ENCODE results near the gene DGKH.
A peak's percentile ranks its signal among the peaks of the same experiment; 100 is the strongest.
"Not testable (repeated sequence)": the region's sequence is repeated elsewhere in the genome, so short reads cannot be mapped to it uniquely, and the experiment has no call there.

Gene DGKH

DNA sequence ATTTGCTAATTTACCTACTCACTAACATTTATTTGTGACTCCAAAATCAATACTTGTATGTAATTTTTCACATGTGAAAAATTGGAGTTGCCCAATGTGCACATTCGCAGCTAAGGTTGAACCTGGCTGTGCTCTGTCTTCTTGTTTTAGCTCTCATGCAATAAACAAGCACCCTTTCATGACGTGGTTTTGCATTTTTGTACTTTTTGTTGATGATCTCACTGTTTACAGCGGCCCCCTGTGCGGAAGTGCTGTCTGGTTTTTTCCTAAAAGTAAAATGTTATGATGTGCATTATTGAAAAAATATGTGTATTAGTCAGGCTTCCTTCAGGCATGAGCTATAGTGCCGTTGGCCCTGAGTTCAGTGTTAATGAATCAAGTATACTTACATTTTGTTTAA is 18.1 kb downstream of the DGKH start:
- peaks cover 4% of the 10 kb centered on the region for H3K36me3 ChIP-seq (replicated peaks)
- peak; percentile 95 for DNase-seq

DNA sequence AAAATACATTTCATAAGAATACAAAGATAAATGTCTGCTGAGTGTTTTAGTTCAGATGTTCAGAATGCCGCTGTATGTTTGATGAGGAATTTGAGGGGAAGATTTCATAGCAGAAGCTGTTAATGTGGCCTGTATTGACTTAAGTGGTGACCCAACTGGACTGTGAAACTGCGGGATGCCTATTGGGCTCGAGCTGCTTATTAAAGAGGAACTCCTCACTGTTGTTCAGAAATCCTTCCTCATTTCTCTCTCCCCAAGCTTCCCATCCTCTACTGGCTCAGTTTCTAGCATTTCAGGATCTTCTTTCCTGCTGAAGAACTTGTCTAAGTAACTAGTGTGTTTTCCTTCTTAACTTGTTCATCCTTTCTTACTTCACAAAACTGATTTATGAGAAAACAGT is 20.4 kb downstream of the DGKH start:
- in situ Hi-C loops (cut with HindIII; ENCODE audit: low pct_ligation_motif_present, low sequenced_read_pairs), result no loop called here
- peaks cover 4% of the 10 kb centered on the region for H3K36me3 ChIP-seq (replicated peaks)

More for the DNA sequence above, 18.1 kb downstream of the DGKH start:
- Histone ChIP-seq H3K27me3 (replicated peaks) (no peaks in the 10 kb centered on the region), H3K27ac (peak overlapping the region; percentile 92), H3K4me3 (ENCODE audit: low read depth, low read length) (no peak overlapping the region)
- in situ Hi-C loops (cut with HindIII; ENCODE audit: low pct_ligation_motif_present, low sequenced_read_pairs), result no loop called here
- TF ChIP-seq, protein P1, sequence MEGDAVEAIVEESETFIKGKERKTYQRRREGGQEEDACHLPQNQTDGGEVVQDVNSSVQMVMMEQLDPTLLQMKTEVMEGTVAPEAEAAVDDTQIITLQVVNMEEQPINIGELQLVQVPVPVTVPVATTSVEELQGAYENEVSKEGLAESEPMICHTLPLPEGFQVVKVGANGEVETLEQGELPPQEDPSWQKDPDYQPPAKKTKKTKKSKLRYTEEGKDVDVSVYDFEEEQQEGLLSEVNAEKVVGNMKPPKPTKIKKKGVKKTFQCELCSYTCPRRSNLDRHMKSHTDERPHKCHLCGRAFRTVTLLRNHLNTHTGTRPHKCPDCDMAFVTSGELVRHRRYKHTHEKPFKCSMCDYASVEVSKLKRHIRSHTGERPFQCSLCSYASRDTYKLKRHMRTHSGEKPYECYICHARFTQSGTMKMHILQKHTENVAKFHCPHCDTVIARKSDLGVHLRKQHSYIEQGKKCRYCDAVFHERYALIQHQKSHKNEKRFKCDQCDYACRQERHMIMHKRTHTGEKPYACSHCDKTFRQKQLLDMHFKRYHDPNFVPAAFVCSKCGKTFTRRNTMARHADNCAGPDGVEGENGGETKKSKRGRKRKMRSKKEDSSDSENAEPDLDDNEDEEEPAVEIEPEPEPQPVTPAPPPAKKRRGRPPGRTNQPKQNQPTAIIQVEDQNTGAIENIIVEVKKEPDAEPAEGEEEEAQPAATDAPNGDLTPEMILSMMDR (IDR thresholded peaks at IDR 0.05; ENCODE audit: low read depth, low read length, missing control alignments), result no peak

DNA sequence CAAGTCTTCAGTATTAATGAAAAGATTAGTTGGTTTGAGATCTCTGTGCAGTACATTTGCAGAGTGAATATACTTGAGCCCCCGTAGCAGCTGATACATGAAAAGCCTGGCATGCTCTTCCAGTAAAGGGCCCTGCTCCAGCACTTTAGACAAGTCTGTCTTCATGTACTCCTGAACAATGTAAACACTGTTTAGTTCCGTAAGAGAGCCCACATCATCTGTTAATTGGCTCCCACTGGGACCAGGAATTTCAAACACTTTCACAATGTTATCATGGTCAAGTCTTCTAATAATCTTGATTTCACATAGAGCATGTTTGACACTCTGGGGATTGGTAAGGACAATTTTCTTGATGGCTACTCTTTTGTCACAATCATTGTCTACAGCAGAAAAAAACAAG is 22.2 kb downstream of the DGKH start:
- H3K4me3 ChIP-seq (ENCODE audit: low read depth, low read length); in situ Hi-C loops (cut with HindIII; ENCODE audit: low pct_ligation_motif_present, low sequenced_read_pairs); H3K27ac ChIP-seq; H3K27me3 ChIP-seq (replicated peaks); DNase-seq; H3K36me3 ChIP-seq (replicated peaks): not testable (repeated sequence)

More for the DNA sequence above, 20.4 kb downstream of the DGKH start:
- TF ChIP-seq, protein P1 (IDR thresholded peaks at IDR 0.05; ENCODE audit: low read depth, low read length, missing control alignments), result no peak
- Histone ChIP-seq H3K27ac (peak overlapping the region; percentile 7), H3K27me3 (replicated peaks) (no peaks in the 10 kb centered on the region), H3K4me3 (ENCODE audit: low read depth, low read length) (no peak overlapping the region)
- no peak for DNase-seq

DNA sequence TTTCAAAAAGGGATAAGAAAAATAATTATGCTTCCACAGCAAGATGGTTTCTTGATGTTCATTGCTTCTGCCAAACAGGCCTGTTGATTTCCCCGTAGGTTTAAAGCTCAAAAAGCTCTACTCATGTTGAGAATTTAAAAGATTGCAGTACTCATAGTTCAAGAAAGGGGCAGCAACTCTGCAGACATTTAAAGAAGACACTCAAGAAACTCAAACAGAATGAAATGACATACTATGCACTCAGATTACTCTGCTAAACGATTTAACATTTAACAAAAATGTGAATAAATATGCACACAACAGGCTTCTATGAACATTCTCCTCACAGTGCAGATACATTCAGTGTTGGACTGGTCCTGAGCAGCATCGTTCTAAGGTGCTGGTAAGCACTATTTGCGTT is 22.7 kb downstream of the DGKH start:
- peak overlapping the region; percentile 70 for H3K27ac ChIP-seq
- DNase-seq; H3K4me3 ChIP-seq (ENCODE audit: low read depth, low read length); H3K36me3 ChIP-seq (replicated peaks); H3K27me3 ChIP-seq (replicated peaks); in situ Hi-C loops (cut with HindIII; ENCODE audit: low pct_ligation_motif_present, low sequenced_read_pairs): not testable (repeated sequence)

DNA sequence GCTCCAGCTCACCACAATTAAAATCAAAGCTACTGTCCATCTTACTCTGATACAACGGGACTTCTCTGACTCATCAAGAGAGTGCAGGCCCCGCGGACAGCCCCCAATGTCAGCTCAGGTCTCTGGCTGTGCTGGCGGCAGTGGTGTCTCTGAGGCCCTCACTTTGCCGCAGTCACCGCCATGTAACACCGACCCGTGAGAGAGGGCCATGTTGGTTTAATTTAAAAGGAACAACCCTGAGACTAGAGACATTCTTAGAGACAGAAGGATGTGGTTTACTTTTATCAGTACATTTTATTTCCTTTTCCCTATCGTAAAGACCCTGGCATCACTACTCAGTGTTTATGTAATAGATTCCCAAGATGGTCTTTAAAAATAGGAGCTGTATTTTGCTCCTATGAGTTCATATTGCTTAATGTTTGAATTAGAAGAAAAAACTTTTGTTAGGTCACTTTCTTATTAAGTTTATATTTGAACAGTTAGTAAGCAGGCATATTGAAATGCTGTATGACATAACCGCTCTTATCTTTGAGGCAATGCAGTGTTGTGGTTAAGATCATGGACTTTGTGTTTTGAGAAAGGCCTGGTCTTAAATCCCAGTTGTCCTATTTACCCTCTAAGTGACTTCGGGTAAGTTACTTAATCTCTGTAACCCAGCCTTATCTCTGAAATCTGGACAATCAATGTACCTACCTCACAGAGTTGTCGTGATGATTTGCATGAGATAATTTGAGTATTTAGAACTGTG is 23.4 kb downstream of the DGKH start:
- TF ChIP-seq, protein P1 (IDR thresholded peaks at IDR 0.05; ENCODE audit: low read depth, low read length, missing control alignments), result no peak
- H3K27ac ChIP-seq, result peak overlapping the region; percentile 70
- no peaks in the 10 kb centered on the region for H3K36me3 ChIP-seq (replicated peaks)
- DNase-seq, result peak; percentile 68
- H3K4me3 ChIP-seq (ENCODE audit: low read depth, low read length), result no peak overlapping the region
- no peaks in the 10 kb centered on the region for H3K27me3 ChIP-seq (replicated peaks)
- in situ Hi-C loops (cut with HindIII; ENCODE audit: low pct_ligation_motif_present, low sequenced_read_pairs), result no loop called here

DNA sequence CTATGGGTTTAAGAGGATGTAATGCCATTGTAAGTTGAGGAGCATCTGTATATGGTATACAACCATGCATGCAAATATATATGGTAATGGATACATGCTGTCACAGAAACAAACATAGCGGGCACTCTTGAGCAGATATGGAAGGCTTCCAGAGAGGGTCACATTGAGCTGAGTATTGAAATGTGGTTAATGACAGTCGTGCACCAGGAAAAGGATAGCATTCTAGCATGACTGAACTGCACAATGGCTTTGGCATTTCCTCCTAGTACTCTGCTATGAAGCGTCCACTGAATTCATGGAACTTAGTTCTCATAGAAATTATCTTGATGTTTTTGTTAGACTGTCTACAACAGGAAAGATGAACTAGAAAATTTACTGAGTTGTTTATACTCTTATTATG is 25.2 kb downstream of the DGKH start:
- peak; percentile 52 for DNase-seq
- Histone ChIP-seq H3K27ac (peak overlapping the region; percentile 7), H3K4me3 (ENCODE audit: low read depth, low read length) (no peak overlapping the region), H3K27me3 (replicated peaks) (no peaks in the 10 kb centered on the region), H3K36me3 (replicated peaks) (no peaks in the 10 kb centered on the region)
- in situ Hi-C loops (cut with HindIII; ENCODE audit: low pct_ligation_motif_present, low sequenced_read_pairs), result no loop called here
- TF ChIP-seq, protein P1 (IDR thresholded peaks at IDR 0.05; ENCODE audit: low read depth, low read length, missing control alignments), result no peak

DNA sequence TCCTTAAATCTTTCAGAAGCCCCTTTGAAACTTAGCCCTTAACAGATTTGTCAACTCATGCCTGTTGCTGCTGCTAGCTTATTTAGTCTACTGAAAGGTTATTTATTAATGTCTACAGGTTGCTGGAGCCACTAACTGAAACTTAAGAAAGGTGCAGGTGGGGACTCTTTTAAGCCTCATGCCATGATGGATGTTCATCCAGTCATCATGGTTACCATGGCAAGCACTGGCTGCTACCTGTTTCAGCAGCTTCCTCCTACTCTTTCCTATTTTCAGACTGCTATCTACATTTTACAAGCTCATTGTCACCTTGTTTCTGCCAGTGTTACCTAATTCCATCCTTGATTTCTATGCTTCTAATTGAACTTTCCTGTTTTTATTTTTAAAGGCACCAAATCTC is 27.1 kb downstream of the DGKH start:
- DNase-seq, result no peak
- Histone ChIP-seq H3K27me3 (replicated peaks) (no peaks in the 10 kb centered on the region), H3K36me3 (replicated peaks) (no peaks in the 10 kb centered on the region), H3K27ac (no peak overlapping the region), H3K4me3 (ENCODE audit: low read depth, low read length) (no peak overlapping the region)
- TF ChIP-seq, protein P1 (IDR thresholded peaks at IDR 0.05; ENCODE audit: low read depth, low read length, missing control alignments), result no peak
- in situ Hi-C loops (cut with HindIII; ENCODE audit: low pct_ligation_motif_present, low sequenced_read_pairs), result no loop called here

Data from brain microvascular endothelial cell (primary cell).